Liver (tissue), 9 donors: ENCODE results near the gene STAG3. TPM values are rescaled to one million over a fixed set of nuclear protein-coding genes. Genes with fewer than 3 reads are reported as not detected.
A peak's percentile ranks its signal among the peaks of the same experiment; 100 is the strongest.

ENCODE experiments used
- DNase-seq: peaks from one replicate; pipeline ENCODE4 v3.0.0-alpha.2; 2017; ENCODE audit warnings: low spot score
- H3K27ac ChIP-seq, 2 donors: one replicate each; pipeline ENCODE4 v1.7.0; 2013; ENCODE audit warnings: inconsistent platforms in 2 of 2, low read length in 2 of 2, control low read depth in 1 of 2, low read depth in 1 of 2, mild to moderate bottlenecking in 1 of 2
- H3K27me3 ChIP-seq, 4 donors: one replicate each; pipeline versions ENCODE4 v1.6.1 to v1.7.0; 2013; ENCODE audit warnings: low read length in 3 of 4, inconsistent platforms in 1 of 4, mild to moderate bottlenecking in 1 of 4, moderate library complexity in 1 of 4; ENCODE audit not compliant: control insufficient read depth in 4 of 4, insufficient read depth in 4 of 4
- H3K36me3 ChIP-seq, 4 donors: one replicate each; pipeline versions ENCODE4 v1.6.1 to v1.7.0; 2013; ENCODE audit warnings: low read length in 3 of 4, mild to moderate bottlenecking in 3 of 4, low read depth in 1 of 4, moderate library complexity in 1 of 4; ENCODE audit not compliant: control insufficient read depth in 4 of 4, insufficient read depth in 3 of 4
- H3K4me1 ChIP-seq, 4 donors: one replicate each; pipeline versions ENCODE4 v1.6.1 to v1.7.0; 2013; ENCODE audit warnings: low read length in 3 of 4, mild to moderate bottlenecking in 3 of 4, moderate library complexity in 1 of 4; ENCODE audit not compliant: control insufficient read depth in 4 of 4, insufficient read depth in 4 of 4
- H3K4me3 ChIP-seq, 3 donors: one replicate each; pipeline versions ENCODE4 v1.6.1 to v1.7.0; 2013; ENCODE audit warnings: low read length in 3 of 3, control low read depth in 1 of 3, low read depth in 1 of 3, mild to moderate bottlenecking in 1 of 3
- H3K9ac ChIP-seq, 2 donors: one replicate each; pipeline ENCODE4 v1.7.0; 2013; ENCODE audit warnings: low read length in 2 of 2, mild to moderate bottlenecking in 2 of 2, moderate library complexity in 2 of 2, control low read depth in 1 of 2, low read depth in 1 of 2
- H3K9me3 ChIP-seq, 4 donors: one replicate each; pipeline versions ENCODE4 v1.6.1 to v1.7.0; 2013; ENCODE audit warnings: low read length in 3 of 4; ENCODE audit not compliant: control insufficient read depth in 4 of 4
- FOXA1 ChIP-seq: IDR thresholded peaks from 2 replicates; pipeline ENCODE4 v1.6.1; 2016; ENCODE audit warnings: antibody characterized with exemption
- FOXA2 ChIP-seq: IDR thresholded peaks from 2 replicates; pipeline ENCODE4 v1.6.1; 2016; ENCODE audit warnings: antibody characterized with exemption
- GABPA ChIP-seq, 2 donors: IDR thresholded peaks in 1 of 2; conservative IDR thresholded peaks in 1 of 2; 2 replicates each; pipeline ENCODE4 v1.6.1; 2016; ENCODE audit warnings: antibody characterized with exemption in 2 of 2, mild to moderate bottlenecking in 1 of 2, moderate library complexity in 1 of 2
- HNF4A ChIP-seq, 2 donors: conservative IDR thresholded peaks; 2 replicates each; pipeline ENCODE4 v1.6.1; 2016; ENCODE audit warnings: antibody characterized with exemption in 2 of 2, mild to moderate bottlenecking in 2 of 2
- HNF4G ChIP-seq: IDR thresholded peaks from 2 replicates; pipeline ENCODE4 v1.6.1; 2016; ENCODE audit warnings: antibody characterized with exemption
- JUND ChIP-seq, 2 donors: IDR thresholded peaks; 2 replicates each; pipeline ENCODE4 v1.6.1; 2016; ENCODE audit warnings: antibody characterized with exemption in 2 of 2
- NR2F2 ChIP-seq: IDR thresholded peaks from 2 replicates; pipeline ENCODE4 v1.6.1; 2016; ENCODE audit warnings: antibody characterized with exemption
- RAD21 ChIP-seq, 2 donors: IDR thresholded peaks; 2 replicates each; pipeline ENCODE4 v1.6.1; 2016; ENCODE audit warnings: antibody characterized with exemption in 2 of 2, mild to moderate bottlenecking in 2 of 2
- RXRA ChIP-seq, 2 donors: IDR thresholded peaks; 2 replicates each; pipeline ENCODE4 v1.6.1; 2017 to 2018; ENCODE audit warnings: antibody characterized with exemption in 2 of 2, mild to moderate bottlenecking in 1 of 2
- SP1 ChIP-seq: IDR thresholded peaks from 2 replicates; pipeline ENCODE4 v1.6.1; 2018; ENCODE audit warnings: antibody characterized with exemption, mild to moderate bottlenecking
- TAF1 ChIP-seq: conservative IDR thresholded peaks from 2 replicates; pipeline ENCODE4 v1.6.1; 2016; ENCODE audit warnings: antibody characterized with exemption, mild to moderate bottlenecking
- WGBS: extraction: QIAGEN DNeasy Blood & Tissue Kit; methylation state at CpG from one replicate; pipeline ENCODE4 v1.1.7; 2013; 5-methylcytosine and 5-hydroxymethylcytosine counted together
- polyA plus RNA-seq, 2 donors: library from polyadenylated mRNA; stranded (reverse) in 1 of 2; unstranded in 1 of 2; fragments of 200-250 nt in 1 of 2; fragments of >200 nt in 1 of 2; fragmentation: Nextera tagmentation in 1 of 2; extraction: Ambion mirVana in 1 of 2; gene quantifications; one replicate each; pipeline versions ENCODE4 v1.2.1 to v1.2.3, GENCODE V29; 2013 to 2015
- total RNA-seq, 2 donors: library from RNA; depleted of rRNA; stranded (reverse); fragments of >200 nt; gene quantifications; one replicate each; pipeline ENCODE4 v1.2.3, GENCODE V29; 2014
- TF ChIP-seq, protein P1 (sequence below): IDR thresholded peaks from 2 replicates; pipeline ENCODE4 v1.6.1; 2016; ENCODE audit warnings: antibody characterized with exemption
- TF ChIP-seq, protein P2 (sequence below): fragments of 150-350 bp; IDR thresholded peaks from 2 replicates; pipeline ENCODE4 v1.5.1; 2017; ENCODE audit warnings: improper control_type of control experiment, low read depth, low read length; ENCODE audit not compliant: missing input control
- TF ChIP-seq, protein P3 (sequence below): IDR thresholded peaks from 2 replicates; pipeline ENCODE4 v1.6.1; 2016; ENCODE audit warnings: antibody characterized with exemption, mild to moderate bottlenecking
- TF ChIP-seq, protein P4 (sequence below): IDR thresholded peaks from 2 replicates; pipeline ENCODE4 v1.6.1; 2016; ENCODE audit warnings: antibody characterized with exemption
- donor health status: healthy.
- donor health status: healthy.
- donor health status: healthy.
- donor health status: healthy.
- donor health status: healthy.

STAG3 gene
- total and polyA plus RNA-seq, 4 donors: 0.28 to 7.0 (median 3.2) TPM

DNA sequence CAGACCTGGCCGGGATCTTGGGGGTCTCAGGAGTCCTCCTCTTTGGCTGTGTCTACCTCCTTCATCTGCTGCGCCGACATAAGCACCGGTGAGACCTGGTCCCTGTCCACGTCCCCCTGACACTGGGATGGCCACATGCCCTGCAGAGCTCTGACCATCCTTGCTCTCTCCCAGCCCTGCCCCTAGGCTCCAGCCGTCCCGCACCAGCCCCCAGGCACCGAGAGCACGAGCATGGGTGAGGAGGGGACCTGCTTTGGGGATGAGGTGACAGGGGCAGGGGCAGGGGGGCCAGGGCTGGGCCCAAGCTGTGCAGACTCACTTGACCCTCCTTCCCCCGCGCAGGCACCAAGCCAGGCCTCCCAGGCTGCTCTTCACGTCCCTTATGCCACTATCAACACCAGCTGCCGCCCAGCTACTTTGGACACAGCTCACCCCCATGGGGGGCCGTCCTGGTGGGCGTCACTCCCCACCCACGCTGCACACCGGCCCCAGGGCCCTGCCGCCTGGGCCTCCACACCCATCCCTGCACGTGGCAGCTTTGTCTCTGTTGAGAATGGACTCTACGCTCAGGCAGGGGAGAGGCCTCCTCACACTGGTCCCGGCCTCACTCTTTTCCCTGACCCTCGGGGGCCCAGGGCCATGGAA, 43.0 kb downstream of the STAG3 start:
- Histone ChIP-seq H3K27ac (peak overlapping the region in 1 of 2 donors; percentile 49), H3K4me1 (peaks cover 0 to 10% (median 5%) of the 10 kb centered on the region in 4 donors), H3K9me3 (no peaks in the 10 kb centered on the region), H3K9ac (no peak overlapping the region), H3K4me3 (no peak overlapping the region), H3K27me3 (no peaks in the 10 kb centered on the region), H3K36me3 (peaks cover 0 to 2% (median 0%) of the 10 kb centered on the region in 4 donors)
- no peak for DNase-seq
- WGBS: 89% methylated on average over 22 of the region's 22 CpGs
- TF ChIP-seq TAF1 (no peak), NR2F2 (no peak), SP1 (no peak), FOXA1 (no peak), RXRA (IDR thresholded peaks at IDR 0.05) (no peak), RAD21 (IDR thresholded peaks at IDR 0.05) (no peak), GABPA (IDR thresholded peaks at IDR 0.05 in 1 of 2, conservative IDR thresholded peaks at IDR 0.05 in 1 of 2) (no peak), HNF4G (no peak), FOXA2 (no peak), HNF4A (conservative IDR thresholded peaks at IDR 0.05) (no peak), JUND (IDR thresholded peaks at IDR 0.05) (no peak)
- TF ChIP-seq, protein P1, sequence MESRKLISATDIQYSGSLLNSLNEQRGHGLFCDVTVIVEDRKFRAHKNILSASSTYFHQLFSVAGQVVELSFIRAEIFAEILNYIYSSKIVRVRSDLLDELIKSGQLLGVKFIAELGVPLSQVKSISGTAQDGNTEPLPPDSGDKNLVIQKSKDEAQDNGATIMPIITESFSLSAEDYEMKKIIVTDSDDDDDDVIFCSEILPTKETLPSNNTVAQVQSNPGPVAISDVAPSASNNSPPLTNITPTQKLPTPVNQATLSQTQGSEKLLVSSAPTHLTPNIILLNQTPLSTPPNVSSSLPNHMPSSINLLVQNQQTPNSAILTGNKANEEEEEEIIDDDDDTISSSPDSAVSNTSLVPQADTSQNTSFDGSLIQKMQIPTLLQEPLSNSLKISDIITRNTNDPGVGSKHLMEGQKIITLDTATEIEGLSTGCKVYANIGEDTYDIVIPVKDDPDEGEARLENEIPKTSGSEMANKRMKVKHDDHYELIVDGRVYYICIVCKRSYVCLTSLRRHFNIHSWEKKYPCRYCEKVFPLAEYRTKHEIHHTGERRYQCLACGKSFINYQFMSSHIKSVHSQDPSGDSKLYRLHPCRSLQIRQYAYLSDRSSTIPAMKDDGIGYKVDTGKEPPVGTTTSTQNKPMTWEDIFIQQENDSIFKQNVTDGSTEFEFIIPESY: no peak
- TF ChIP-seq, protein P2, sequence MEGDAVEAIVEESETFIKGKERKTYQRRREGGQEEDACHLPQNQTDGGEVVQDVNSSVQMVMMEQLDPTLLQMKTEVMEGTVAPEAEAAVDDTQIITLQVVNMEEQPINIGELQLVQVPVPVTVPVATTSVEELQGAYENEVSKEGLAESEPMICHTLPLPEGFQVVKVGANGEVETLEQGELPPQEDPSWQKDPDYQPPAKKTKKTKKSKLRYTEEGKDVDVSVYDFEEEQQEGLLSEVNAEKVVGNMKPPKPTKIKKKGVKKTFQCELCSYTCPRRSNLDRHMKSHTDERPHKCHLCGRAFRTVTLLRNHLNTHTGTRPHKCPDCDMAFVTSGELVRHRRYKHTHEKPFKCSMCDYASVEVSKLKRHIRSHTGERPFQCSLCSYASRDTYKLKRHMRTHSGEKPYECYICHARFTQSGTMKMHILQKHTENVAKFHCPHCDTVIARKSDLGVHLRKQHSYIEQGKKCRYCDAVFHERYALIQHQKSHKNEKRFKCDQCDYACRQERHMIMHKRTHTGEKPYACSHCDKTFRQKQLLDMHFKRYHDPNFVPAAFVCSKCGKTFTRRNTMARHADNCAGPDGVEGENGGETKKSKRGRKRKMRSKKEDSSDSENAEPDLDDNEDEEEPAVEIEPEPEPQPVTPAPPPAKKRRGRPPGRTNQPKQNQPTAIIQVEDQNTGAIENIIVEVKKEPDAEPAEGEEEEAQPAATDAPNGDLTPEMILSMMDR: no peak
- TF ChIP-seq, protein P3, sequence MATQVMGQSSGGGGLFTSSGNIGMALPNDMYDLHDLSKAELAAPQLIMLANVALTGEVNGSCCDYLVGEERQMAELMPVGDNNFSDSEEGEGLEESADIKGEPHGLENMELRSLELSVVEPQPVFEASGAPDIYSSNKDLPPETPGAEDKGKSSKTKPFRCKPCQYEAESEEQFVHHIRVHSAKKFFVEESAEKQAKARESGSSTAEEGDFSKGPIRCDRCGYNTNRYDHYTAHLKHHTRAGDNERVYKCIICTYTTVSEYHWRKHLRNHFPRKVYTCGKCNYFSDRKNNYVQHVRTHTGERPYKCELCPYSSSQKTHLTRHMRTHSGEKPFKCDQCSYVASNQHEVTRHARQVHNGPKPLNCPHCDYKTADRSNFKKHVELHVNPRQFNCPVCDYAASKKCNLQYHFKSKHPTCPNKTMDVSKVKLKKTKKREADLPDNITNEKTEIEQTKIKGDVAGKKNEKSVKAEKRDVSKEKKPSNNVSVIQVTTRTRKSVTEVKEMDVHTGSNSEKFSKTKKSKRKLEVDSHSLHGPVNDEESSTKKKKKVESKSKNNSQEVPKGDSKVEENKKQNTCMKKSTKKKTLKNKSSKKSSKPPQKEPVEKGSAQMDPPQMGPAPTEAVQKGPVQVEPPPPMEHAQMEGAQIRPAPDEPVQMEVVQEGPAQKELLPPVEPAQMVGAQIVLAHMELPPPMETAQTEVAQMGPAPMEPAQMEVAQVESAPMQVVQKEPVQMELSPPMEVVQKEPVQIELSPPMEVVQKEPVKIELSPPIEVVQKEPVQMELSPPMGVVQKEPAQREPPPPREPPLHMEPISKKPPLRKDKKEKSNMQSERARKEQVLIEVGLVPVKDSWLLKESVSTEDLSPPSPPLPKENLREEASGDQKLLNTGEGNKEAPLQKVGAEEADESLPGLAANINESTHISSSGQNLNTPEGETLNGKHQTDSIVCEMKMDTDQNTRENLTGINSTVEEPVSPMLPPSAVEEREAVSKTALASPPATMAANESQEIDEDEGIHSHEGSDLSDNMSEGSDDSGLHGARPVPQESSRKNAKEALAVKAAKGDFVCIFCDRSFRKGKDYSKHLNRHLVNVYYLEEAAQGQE: no peak

DNA sequence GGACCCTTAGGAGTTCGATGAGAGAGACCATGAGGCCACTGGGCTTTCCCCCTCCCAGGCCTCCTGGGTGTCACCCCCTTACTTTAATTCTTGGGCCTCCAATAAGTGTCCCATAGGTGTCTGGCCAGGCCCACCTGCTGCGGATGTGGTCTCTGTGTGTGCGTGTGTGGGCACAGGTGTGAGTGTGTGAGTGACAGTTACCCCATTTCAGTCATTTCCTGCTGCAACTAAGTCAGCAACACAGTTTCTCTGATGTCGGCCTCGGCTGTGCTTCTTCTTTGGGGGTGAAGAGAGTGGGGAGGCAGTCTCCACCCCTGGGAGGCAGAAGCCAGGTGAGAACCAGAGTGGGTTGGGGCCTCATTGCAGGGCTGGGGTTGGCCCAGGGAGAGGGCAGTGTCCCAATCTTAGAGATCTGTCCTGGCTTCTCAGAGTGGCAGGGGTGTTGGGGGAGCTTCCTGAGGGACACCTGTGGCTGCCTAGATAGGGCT, 43.6 kb downstream of the STAG3 start:
- Histone ChIP-seq H3K9me3 (no peaks in the 10 kb centered on the region), H3K27me3 (no peaks in the 10 kb centered on the region), H3K27ac (peak overlapping the region in 1 of 2 donors; percentile 77), H3K36me3 (peaks cover 0 to 2% (median 0%) of the 10 kb centered on the region in 4 donors), H3K4me1 (peaks cover 0 to 6% (median 1%) of the 10 kb centered on the region in 4 donors), H3K9ac (peak overlapping the region in 1 of 2 donors; percentile 36), H3K4me3 (no peak overlapping the region)
- DNase-seq: no peak
- 82% methylated on average over 5 of the region's 5 CpGs for WGBS
- no peak for TF ChIP-seq SP1
- no peak for TF ChIP-seq GABPA (IDR thresholded peaks at IDR 0.05 in 1 of 2, conservative IDR thresholded peaks at IDR 0.05 in 1 of 2)
- TF ChIP-seq, protein P2: no peak
- TF ChIP-seq, protein P4, sequence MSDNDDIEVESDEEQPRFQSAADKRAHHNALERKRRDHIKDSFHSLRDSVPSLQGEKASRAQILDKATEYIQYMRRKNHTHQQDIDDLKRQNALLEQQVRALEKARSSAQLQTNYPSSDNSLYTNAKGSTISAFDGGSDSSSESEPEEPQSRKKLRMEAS: no peak
- TF ChIP-seq, protein P3: no peak
